GM10266 (cell line): ENCODE data around the gene CLK2.

Source experiments
- DNase-seq: peaks from one replicate; pipeline ENCODE4 v3.0.0; 2012; ENCODE audit errors: extremely low spot score
- TF ChIP-seq, protein P1 (sequence below): IDR thresholded peaks from 2 replicates; pipeline ENCODE4 v1.5.1; 2012; ENCODE audit warnings: mild to moderate bottlenecking, low read depth; ENCODE audit not compliant: control insufficient read depth, insufficient read depth; ENCODE audit errors: missing control alignments

Gene CLK2

GRCh38 chr1:155277070-155277901, 4.0 kb upstream of the CLK2 start, which contains the start of gene HCN3:
Gene HCN3, plus strand, starts transcription at chr1:155277463. Its CDS starts 128 bp downstream, at chr1:155277591.
- DNase-seq, result peak; percentile 99
- TF ChIP-seq, protein P1, sequence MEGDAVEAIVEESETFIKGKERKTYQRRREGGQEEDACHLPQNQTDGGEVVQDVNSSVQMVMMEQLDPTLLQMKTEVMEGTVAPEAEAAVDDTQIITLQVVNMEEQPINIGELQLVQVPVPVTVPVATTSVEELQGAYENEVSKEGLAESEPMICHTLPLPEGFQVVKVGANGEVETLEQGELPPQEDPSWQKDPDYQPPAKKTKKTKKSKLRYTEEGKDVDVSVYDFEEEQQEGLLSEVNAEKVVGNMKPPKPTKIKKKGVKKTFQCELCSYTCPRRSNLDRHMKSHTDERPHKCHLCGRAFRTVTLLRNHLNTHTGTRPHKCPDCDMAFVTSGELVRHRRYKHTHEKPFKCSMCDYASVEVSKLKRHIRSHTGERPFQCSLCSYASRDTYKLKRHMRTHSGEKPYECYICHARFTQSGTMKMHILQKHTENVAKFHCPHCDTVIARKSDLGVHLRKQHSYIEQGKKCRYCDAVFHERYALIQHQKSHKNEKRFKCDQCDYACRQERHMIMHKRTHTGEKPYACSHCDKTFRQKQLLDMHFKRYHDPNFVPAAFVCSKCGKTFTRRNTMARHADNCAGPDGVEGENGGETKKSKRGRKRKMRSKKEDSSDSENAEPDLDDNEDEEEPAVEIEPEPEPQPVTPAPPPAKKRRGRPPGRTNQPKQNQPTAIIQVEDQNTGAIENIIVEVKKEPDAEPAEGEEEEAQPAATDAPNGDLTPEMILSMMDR, result peak; percentile 58

- TF ChIP-seq, protein P1, result no peak
- DNase-seq, result no peak
Observed at GRCh38 chr1:155272466-155273342, 600 bp downstream of the CLK2 start.

DNA sequence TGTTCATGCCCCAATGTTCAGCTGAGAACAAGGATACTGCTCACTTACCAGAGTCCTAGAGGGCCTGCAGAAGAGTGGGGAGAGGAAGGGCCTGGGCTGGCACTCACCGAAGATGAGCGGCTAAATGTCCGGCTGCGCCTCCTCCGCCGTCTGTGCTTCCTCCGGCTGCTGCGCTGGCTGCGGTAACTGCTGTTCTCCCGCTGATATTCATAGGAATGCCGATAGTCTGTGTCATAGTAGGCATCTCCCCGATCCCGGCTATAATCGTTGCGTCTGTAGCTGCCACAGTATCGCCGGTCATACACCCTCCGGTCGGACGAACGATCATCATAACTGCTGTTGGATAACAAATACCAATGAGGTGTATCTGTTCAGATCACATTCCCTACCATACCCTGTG, 3.9 kb downstream of the CLK2 start:
- TF ChIP-seq, protein P1, result no peak
- DNase-seq, result no peak

GRCh38 chr1:155268630-155269029, 4.7 kb downstream of the CLK2 start:
- TF ChIP-seq, protein P1, result no peak
- no peak for DNase-seq

DNA sequence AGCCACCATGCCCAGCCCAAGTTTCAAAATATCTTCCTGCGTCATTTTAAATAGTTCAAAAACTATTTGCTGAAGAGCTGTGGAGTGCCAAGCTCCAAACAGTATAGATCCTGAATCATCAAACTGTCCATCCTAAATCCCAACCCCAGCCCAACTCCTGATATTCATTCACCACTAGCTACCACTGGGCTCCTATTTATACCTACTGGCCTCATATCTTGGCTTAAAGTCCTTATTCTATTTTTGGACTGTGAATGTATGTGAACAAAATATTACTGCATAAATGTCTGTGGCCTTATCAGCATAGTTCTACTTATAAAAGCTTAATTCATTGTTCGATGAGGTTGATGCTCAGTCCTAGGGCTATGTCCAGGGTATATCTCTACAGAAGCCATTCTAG, 5.9 kb downstream of the CLK2 start:
- TF ChIP-seq, protein P1, result no peak
- DNase-seq, result no peak

DNA sequence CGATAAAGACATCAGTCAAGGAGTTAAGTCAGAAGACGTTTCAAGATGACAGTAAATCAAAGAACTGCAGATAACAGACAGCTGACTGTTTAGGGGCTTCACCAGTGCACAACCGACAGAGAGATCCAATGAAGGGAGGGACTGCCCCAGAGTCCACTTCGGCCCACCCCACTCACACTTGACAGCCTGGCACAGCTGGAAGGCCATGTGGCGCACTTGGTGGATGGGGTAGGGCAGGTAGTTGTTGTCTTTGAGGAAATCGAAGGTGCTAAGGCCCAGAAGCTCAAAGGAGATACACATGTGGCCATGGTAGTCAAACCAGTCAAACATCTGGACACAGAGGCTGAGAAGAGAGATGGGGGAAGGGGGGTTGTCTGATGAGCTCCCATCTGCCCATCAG, 6.8 kb downstream of the CLK2 start:
- TF ChIP-seq, protein P1, result no peak
- DNase-seq, result no peak

DNA sequence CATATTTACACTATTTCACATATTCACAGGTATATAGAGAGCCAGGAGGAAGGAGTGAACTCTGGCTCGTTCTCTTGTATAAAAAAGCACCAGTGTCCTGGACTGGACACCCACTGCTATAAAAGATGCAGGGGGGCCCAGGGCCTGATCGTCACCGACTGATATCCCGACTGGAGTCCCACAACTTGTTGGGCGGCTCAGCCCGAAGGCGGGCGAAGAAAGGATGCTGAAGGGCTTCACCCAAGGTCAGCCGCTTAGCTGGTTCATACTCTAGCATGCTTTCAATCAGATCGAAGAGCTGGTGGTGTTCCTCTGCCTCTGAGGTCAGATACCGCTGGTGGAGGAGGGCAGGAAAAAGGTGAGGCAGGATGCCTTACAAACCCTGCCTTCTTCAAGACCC, 10.2 kb downstream of the CLK2 start:
- TF ChIP-seq, protein P1, result no peak
- no peak for DNase-seq
